Activated T-cell treated with anti-CD3 and anti-CD28 coated beads, Interleukin-2, amount 50 U/mL, for 4 hours (primary cell): ENCODE results near the gene ENO3. TPM values are rescaled to one million over a fixed set of nuclear protein-coding genes. Genes with fewer than 3 reads are reported as not detected.

ENCODE experiments used
- ATAC-seq, 2 donors: fragments of 200-7000 bp; cut with Tn5 transposase; one replicate each; pipeline ENCODE4 v1.10.0; 2021
- DNase-seq: peaks from one replicate; pipeline ENCODE4 v3.0.0-alpha.2; 2020
- H3K27me3 Mint-ChIP-seq: one replicate; pipeline ENCODE4 v1.8.0; 2021; ENCODE audit warnings: low read depth, mixed read lengths
- H3K36me3 Mint-ChIP-seq: one replicate; pipeline ENCODE4 v1.8.0; 2022; ENCODE audit warnings: mixed read lengths; ENCODE audit not compliant: insufficient read depth
- H3K4me1 Mint-ChIP-seq: one replicate; pipeline ENCODE4 v1.8.0; 2021; ENCODE audit warnings: low read depth, mixed read lengths
- H3K4me3 Mint-ChIP-seq: one replicate; pipeline ENCODE4 v1.8.0; 2021; ENCODE audit warnings: mild to moderate bottlenecking, moderate library complexity, mixed read lengths
- H3K9me3 Mint-ChIP-seq: one replicate; pipeline ENCODE4 v1.8.0; 2021; ENCODE audit warnings: mixed read lengths
- total RNA-seq, 3 donors: library from RNA; stranded (reverse); gene quantifications; one replicate each; pipeline ENCODE4 v1.2.1, GENCODE V29; 2021

Gene ENO3
- total RNA-seq, 3 donors from 2014 or later, result 25.8 to 26.9 (median 26.0) TPM

DNA sequence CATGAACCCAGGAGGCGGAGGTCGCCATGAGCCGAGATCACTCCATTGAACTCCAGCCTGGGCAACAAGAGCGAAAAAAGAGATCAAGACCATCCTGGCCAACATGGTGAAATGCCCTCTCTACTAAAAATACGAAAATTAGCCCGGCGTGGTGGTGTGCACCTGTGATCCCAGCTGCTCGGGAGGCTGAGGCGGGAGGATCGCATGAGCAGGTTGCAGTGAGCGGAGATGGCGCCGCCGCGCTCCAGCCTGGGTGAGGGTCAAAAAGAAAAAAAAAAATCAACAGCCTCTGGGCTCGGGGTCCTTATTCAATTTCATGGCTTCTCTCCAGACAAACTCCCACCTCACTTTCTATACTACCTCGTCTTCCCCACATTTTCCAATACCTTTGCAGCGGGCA is 22.0 kb upstream of the ENO3 start:
- no peak for DNase-seq
- H3K4me1 Mint-ChIP-seq, result peaks cover 17% of the 10 kb centered on the region
- H3K9me3 Mint-ChIP-seq, result no peaks in the 10 kb centered on the region
- H3K4me3 Mint-ChIP-seq, result no peak overlapping the region
- H3K36me3 Mint-ChIP-seq, result peaks cover 10% of the 10 kb centered on the region
- ATAC-seq, result no peak
- no peaks in the 10 kb centered on the region for H3K27me3 Mint-ChIP-seq

GRCh38 chr17:4931963-4932362 is 19.0 kb upstream of the ENO3 start, which contains the start of gene GP1BA:
Gene GP1BA, plus strand, starts transcription at chr17:4932277. Its CDS starts 328 bp downstream, at chr17:4932605.
- peaks cover 6% of the 10 kb centered on the region for H3K36me3 Mint-ChIP-seq
- no peak for DNase-seq
- H3K9me3 Mint-ChIP-seq, result no peaks in the 10 kb centered on the region
- no peaks in the 10 kb centered on the region for H3K27me3 Mint-ChIP-seq
- peaks cover 25% of the 10 kb centered on the region for H3K4me1 Mint-ChIP-seq
- ATAC-seq, result no peak
- no peak within 1 kb of the TSS for H3K4me3 Mint-ChIP-seq

GRCh38 chr17:4932756-4933155 is 18.2 kb upstream of the ENO3 start:
- peaks cover 7% of the 10 kb centered on the region for H3K36me3 Mint-ChIP-seq
- H3K4me3 Mint-ChIP-seq, result no peak overlapping the region
- H3K27me3 Mint-ChIP-seq, result no peaks in the 10 kb centered on the region
- DNase-seq (no peak), ATAC-seq (no peak)
- H3K4me1 Mint-ChIP-seq, result peaks cover 25% of the 10 kb centered on the region
- H3K9me3 Mint-ChIP-seq, result no peaks in the 10 kb centered on the region

- DNase-seq (no peak), ATAC-seq (no peak)
- H3K4me3 Mint-ChIP-seq, result no peak overlapping the region
- no peaks in the 10 kb centered on the region for H3K27me3 Mint-ChIP-seq
- H3K9me3 Mint-ChIP-seq, result no peaks in the 10 kb centered on the region
- H3K4me1 Mint-ChIP-seq, result peaks cover 31% of the 10 kb centered on the region
- peaks cover 7% of the 10 kb centered on the region for H3K36me3 Mint-ChIP-seq
Observed at GRCh38 chr17:4933646-4934045, 17.3 kb upstream of the ENO3 start.

- Mint-ChIP-seq H3K27me3 (no peaks in the 10 kb centered on the region), H3K9me3 (no peaks in the 10 kb centered on the region), H3K4me1 (peaks cover 38% of the 10 kb centered on the region), H3K4me3 (no peak overlapping the region), H3K36me3 (peaks cover 7% of the 10 kb centered on the region)
- DNase-seq, result no peak
- peak in 1 of 2 donors; percentile 20 for ATAC-seq
Observed at GRCh38 chr17:4934173-4934979, 16.5 kb upstream of the ENO3 start.

DNA sequence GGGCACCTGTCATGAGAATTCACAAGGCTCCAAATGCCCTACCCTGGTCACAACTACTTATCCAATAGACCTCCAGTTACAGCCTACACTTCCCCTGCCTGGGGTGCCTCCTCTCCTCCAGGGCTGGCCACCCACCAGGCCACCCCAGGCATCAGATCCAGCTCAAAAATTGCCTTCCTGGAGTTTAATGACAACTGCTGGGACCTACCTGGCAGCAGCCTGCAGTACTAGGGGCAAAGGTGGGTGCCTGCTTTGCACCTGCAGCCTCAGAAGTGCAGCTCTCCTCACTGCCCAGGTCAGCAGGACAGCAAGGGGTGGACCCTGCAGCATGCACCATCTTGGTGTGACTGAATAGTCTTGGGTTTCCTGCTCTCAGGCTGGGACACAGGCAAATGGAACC is 15.3 kb upstream of the ENO3 start:
- DNase-seq (no peak), ATAC-seq (no peak)
- no peak overlapping the region for H3K4me3 Mint-ChIP-seq
- no peaks in the 10 kb centered on the region for H3K27me3 Mint-ChIP-seq
- peaks cover 7% of the 10 kb centered on the region for H3K36me3 Mint-ChIP-seq
- H3K4me1 Mint-ChIP-seq, result peaks cover 38% of the 10 kb centered on the region
- no peaks in the 10 kb centered on the region for H3K9me3 Mint-ChIP-seq

- ATAC-seq, result no peak
Observed at GRCh38 chr17:4936436-4936835, 14.5 kb upstream of the ENO3 start.

DNA sequence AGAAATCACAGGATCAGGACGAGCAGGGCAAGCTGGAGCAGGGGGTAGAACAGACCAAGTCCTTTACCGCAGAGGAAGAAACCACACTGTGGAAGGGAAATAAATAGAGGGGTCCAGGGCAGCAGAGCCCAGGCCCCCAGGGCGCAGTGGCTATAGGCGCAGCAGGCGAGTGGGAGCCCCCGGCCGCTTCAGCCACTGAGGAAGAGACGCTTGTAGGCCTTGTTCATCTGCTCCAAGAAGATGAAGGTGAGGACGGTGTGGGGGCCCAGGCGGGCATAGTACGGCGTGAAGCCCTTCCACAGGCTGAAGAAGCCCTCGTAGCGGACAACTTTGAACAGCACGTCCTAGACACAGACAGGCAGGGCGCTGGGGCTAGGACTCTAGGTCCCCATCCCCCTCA is 13.4 kb upstream of the ENO3 start:
- Mint-ChIP-seq H3K9me3 (no peaks in the 10 kb centered on the region), H3K27me3 (no peaks in the 10 kb centered on the region), H3K4me3 (peak overlapping the region; percentile 95), H3K4me1 (peaks cover 50% of the 10 kb centered on the region), H3K36me3 (peaks cover 13% of the 10 kb centered on the region)
- ATAC-seq (no peak), DNase-seq (no peak)

More at GRCh38 chr17:4936436-4936835, 14.5 kb upstream of the ENO3 start:
- H3K4me3 Mint-ChIP-seq, result no peak overlapping the region
- no peaks in the 10 kb centered on the region for H3K27me3 Mint-ChIP-seq
- H3K9me3 Mint-ChIP-seq, result no peaks in the 10 kb centered on the region
- DNase-seq, result no peak
- H3K4me1 Mint-ChIP-seq, result peaks cover 43% of the 10 kb centered on the region
- H3K36me3 Mint-ChIP-seq, result peaks cover 7% of the 10 kb centered on the region

DNA sequence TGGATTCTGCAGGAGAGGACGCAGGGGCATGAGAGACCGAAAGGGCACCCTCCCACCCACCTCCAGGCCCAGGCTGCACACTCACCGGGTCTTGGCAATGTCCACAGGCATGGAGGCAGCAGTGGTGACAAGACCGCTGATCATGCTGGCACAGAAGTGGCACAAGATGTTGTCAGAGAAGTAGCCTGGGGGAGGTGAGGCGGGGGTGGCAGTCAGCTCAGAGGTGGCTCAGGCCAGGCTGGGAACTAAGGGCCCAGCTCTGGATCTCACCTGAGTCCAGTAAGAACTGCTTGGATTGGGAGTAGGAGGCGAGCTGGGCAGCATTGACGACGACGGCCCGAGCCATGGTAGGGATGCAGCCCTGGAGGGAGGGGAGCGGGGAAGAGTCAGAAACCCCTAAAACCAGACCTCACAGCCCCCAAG is 12.8 kb upstream of the ENO3 start:
- Mint-ChIP-seq H3K4me3 (peak overlapping the region; percentile 95), H3K27me3 (no peaks in the 10 kb centered on the region), H3K9me3 (no peaks in the 10 kb centered on the region), H3K36me3 (peaks cover 14% of the 10 kb centered on the region), H3K4me1 (peaks cover 54% of the 10 kb centered on the region)
- DNase-seq (no peak), ATAC-seq (no peak)

DNA sequence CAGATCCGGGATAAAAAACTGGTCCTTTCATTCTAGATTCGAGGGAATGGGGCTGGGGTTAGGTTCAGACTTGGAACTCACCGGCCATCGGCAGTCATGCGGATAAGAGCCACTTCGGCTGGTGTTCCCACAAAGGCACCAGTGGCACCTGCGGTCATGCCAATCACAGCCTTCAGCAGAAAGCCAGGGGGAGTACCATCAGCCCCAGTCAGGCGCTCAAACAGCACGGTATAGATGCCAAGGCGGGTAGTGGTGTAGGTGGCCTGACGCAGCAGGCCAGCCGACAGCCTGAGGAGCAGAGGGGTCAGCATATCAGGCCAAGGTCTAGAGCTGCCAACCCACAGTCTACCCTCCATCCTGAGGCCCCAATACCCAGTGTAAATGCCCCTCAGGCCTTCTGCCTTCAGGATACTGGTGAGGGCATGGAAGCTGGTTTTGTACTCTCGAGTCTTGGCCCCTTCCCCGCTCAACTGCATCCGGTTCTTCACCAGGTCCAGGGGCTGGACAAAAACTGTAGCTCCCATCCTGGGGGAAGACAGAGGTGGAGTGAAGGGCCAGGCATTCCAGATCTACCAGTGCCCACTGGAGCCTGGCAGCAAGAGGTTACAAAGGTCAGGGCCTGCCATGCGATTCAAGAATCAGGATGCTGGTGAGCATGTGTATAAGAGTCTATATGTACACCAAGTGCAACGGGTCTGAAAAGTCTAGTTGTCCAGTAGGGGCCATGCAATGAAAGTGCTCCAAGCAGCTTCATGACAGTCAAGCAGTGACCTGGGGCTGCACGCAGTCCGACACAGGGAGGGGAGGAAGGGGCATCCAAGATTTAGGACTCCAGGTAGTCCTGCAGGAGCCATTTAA is 12.0 kb upstream of the ENO3 start:
- peaks cover 17% of the 10 kb centered on the region for H3K36me3 Mint-ChIP-seq
- ATAC-seq, result no peak
- H3K4me3 Mint-ChIP-seq, result peak overlapping the region; percentile 95
- H3K9me3 Mint-ChIP-seq, result no peaks in the 10 kb centered on the region
- peaks cover 55% of the 10 kb centered on the region for H3K4me1 Mint-ChIP-seq
- DNase-seq, result no peak
- H3K27me3 Mint-ChIP-seq, result no peaks in the 10 kb centered on the region

- peak; percentile 3 to 5 for ATAC-seq
- DNase-seq, result no peak
- peaks cover 22% of the 10 kb centered on the region for H3K36me3 Mint-ChIP-seq
- no peaks in the 10 kb centered on the region for H3K9me3 Mint-ChIP-seq
- peaks cover 55% of the 10 kb centered on the region for H3K4me1 Mint-ChIP-seq
- H3K4me3 Mint-ChIP-seq, result peak overlapping the region; percentile 95
- H3K27me3 Mint-ChIP-seq, result no peaks in the 10 kb centered on the region
Observed at GRCh38 chr17:4939546-4939795, 11.4 kb upstream of the ENO3 start.

GRCh38 chr17:4939796-4940554 is 10.9 kb upstream of the ENO3 start, which contains the start of the genes RNF167 and SLC25A11:
Gene RNF167, plus strand, starts transcription at chr17:4940268. Its CDS starts 642 bp downstream, at chr17:4940910.
Gene SLC25A11, minus strand, starts transcription at chr17:4940046. Its CDS starts 136 bp downstream, at chr17:4939910.
- no peaks in the 10 kb centered on the region for H3K27me3 Mint-ChIP-seq
- peak within 1 kb of the TSS; percentile 95 for H3K4me3 Mint-ChIP-seq
- DNase-seq (peak; percentile 93), ATAC-seq (peak; percentile 87 to 88)
- peaks cover 26% of the 10 kb centered on the region for H3K36me3 Mint-ChIP-seq
- no peaks in the 10 kb centered on the region for H3K9me3 Mint-ChIP-seq
- H3K4me1 Mint-ChIP-seq, result peaks cover 57% of the 10 kb centered on the region

- Mint-ChIP-seq H3K36me3 (peaks cover 33% of the 10 kb centered on the region), H3K27me3 (no peaks in the 10 kb centered on the region), H3K9me3 (no peaks in the 10 kb centered on the region), H3K4me1 (peaks cover 65% of the 10 kb centered on the region), H3K4me3 (peak overlapping the region; percentile 95)
- DNase-seq (no peak), ATAC-seq (peak; percentile 2)
Observed at GRCh38 chr17:4940555-4941318, 10.2 kb upstream of the ENO3 start.

DNA sequence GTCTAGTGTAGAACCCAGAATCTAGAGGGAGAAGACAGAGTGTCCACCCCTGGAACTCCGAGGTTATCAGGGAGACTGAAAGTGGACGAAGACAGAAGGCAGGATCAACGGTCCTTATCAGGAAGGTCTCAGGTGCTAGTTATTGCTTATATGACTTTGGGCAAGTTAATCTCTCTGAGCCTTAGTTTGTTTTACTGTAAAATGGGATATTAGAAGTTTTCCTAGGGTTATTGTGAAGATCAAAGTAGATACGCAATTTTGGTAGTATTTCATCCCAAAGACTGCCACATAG is 9.7 kb upstream of the ENO3 start:
- no peaks in the 10 kb centered on the region for H3K9me3 Mint-ChIP-seq
- H3K4me3 Mint-ChIP-seq, result peak overlapping the region; percentile 95
- ATAC-seq (no peak), DNase-seq (no peak)
- H3K27me3 Mint-ChIP-seq, result no peaks in the 10 kb centered on the region
- peaks cover 36% of the 10 kb centered on the region for H3K36me3 Mint-ChIP-seq
- peaks cover 63% of the 10 kb centered on the region for H3K4me1 Mint-ChIP-seq
